ENCODE results near the gene MYO1D.

The MYO1D gene

DNA sequence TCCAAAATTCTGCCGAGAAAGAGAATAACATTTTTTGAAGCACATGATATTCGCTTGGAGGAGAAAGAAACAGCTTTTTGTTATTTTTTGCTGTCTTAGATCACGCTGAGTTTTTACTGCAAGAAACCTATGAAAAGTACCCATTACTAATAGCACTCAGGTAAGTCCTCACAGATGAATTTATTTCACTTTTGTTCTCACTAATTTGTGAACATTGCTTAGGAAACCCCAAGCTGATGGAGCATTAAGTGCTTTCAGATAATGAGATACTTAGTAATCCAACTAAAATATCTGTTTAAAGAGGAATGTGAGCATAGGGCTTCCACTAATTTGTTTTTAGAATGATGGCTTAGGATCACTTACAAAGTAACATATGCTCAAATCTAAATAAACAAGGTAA is 45.7 kb downstream of the MYO1D start:
- TF ChIP-seq, protein P1, sequence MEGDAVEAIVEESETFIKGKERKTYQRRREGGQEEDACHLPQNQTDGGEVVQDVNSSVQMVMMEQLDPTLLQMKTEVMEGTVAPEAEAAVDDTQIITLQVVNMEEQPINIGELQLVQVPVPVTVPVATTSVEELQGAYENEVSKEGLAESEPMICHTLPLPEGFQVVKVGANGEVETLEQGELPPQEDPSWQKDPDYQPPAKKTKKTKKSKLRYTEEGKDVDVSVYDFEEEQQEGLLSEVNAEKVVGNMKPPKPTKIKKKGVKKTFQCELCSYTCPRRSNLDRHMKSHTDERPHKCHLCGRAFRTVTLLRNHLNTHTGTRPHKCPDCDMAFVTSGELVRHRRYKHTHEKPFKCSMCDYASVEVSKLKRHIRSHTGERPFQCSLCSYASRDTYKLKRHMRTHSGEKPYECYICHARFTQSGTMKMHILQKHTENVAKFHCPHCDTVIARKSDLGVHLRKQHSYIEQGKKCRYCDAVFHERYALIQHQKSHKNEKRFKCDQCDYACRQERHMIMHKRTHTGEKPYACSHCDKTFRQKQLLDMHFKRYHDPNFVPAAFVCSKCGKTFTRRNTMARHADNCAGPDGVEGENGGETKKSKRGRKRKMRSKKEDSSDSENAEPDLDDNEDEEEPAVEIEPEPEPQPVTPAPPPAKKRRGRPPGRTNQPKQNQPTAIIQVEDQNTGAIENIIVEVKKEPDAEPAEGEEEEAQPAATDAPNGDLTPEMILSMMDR (IDR thresholded peaks at IDR 0.05) = no peak

DNA sequence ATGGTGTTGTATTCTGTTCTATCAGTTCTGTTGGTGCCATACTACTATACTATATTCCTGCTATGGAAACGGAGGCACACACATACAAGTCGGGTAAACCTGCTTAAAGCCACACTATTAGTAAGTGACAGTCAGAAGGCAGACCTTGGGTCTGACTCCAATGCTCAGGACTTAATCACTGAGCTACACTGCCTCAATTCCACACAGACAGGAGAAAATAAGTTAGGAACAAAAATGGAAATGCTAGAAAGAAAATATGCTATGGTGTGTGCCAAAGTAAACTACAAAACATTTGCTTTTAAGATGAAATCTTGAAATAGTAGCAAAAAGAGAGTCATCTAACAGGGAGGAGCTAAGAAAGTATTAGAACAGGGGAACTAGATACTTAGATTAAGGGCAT is 48.1 kb downstream of the MYO1D start:
- TF ChIP-seq, protein P1 (IDR thresholded peaks at IDR 0.05) = no peak

DNA sequence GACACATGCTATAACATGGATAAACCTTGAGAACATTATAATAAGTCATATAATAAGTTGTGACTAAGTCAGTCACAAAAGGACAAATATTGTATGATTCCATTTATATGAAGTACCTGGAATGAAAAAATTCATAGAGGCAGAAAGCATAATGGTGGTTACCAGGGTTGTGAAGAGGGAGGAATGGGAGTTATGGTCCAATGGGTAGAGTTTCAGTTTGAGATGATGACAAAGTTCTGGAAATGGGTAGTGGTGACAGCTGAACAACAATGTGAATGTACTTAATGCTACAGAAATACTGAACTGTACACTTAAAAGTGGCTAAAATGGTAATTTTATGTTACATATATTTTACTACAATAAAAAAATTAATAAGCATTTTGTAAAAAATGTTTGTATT is 49.7 kb downstream of the MYO1D start:
- TF ChIP-seq, protein P1 (IDR thresholded peaks at IDR 0.05) = no peak

DNA sequence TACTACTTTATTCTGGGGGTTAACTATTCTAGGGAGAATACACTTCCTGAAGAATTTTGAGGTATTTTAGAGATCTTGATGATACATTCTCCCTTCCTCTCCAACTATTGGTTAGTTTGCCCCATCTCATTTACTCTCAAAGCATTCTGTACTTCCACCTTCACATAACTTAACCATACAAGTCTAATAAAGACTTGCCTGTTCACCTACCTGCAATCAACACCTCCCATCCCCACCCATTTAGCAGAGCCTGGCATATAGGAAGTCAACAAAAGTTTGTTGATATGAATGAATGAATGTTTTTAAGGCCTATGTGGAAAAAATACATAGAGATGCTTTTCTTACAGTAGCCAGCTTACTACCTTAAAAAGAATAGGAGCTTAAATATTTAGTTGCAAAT is 50.8 kb downstream of the MYO1D start:
- TF ChIP-seq, protein P1 (IDR thresholded peaks at IDR 0.05) = no peak

DNA sequence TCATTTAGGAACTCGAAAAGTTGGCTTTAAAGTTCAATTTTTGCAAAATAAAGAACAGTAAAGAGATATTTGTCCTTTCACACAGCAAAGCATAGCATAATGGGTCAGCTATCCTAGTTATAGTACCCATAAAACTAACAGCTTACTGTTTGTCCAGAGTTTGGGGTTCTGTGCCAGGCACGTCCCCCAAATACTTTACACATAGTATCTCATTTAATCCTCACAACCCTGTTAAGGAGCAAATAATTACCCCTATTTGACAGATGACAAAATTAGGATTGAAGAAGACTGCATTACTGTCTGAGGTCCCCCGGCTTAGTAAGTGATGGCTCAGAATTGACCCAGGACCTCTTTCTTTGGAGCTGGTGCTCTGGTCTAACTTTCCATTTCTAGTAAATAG is 52.6 kb downstream of the MYO1D start:
- TF ChIP-seq, protein P1 (IDR thresholded peaks at IDR 0.05) = no peak

DNA sequence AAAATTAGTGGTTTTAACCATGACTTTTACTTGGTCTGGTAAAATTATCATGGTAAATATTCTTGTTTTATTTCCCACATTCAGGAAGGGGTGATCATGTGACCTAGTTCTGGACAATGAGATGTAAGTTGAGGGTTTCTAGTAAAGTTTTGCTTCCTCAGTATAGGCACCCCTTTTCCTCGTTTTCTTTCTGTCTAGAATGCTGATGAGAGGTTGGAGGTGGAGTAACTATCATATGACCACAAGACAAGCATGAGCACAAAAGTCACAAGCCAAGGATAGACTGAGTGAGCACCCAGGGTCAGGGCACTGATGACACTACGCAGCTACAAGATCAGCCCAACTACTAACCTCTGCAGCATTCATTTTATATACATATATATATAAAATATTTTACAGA is 53.9 kb downstream of the MYO1D start:
- TF ChIP-seq, protein P1 (IDR thresholded peaks at IDR 0.05) = no peak

DNA sequence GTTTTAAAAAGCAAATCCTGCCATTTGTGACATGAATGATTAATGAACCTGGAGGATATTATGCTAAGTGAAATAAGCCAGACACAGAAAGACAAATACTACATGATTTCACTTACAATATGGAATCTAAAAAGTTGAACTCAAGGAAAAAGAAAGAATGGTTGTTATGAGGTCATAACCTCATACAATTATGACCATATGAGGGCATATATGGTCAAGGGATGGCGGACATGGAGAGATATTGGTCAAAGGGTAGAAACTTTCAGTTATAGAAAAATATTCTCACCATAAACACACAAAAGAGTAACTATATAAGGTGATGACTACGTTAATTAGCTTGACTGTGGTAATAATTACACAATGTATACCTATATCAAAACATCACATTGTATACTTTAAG is 56.5 kb downstream of the MYO1D start:
- TF ChIP-seq, protein P1 (IDR thresholded peaks at IDR 0.05) = no peak

DNA sequence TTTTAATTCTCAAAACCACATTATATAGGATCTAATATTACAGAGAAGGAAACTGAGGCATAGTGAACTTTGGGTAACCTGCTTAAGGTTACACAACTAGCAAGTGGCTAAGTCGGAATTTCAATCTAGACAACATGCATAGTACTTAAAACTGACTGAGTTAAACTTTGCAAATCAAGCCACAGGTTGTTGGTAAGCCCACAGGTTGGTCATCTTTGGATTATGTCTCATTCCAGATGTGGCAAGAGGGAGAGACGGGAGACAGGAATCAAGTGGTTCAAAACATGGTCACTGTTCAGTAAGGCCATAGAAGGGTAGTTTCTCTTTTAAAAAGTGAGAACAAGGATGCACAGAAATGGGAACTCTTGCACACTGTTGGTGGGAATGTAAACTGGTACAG is 57.1 kb downstream of the MYO1D start:
- TF ChIP-seq, protein P1 (IDR thresholded peaks at IDR 0.05) = no peak
